Testis (tissue), 3 donors: ENCODE data around the gene DTNA. TPM values are rescaled to one million over a fixed set of nuclear protein-coding genes. Genes with fewer than 3 reads are reported as not detected.

Experiments used
- DNase-seq: peaks from one replicate; pipeline ENCODE4 v3.0.0-alpha.2; 2019
- H3K27ac ChIP-seq, 2 donors: fragments of 200-600 bp; sonication (generic); one replicate each; pipeline ENCODE4 v1.5.1; 2019
- H3K27me3 ChIP-seq: fragments of 200-600 bp; sonication (generic); one replicate; pipeline ENCODE4 v1.5.1; 2019
- H3K36me3 ChIP-seq: fragments of 200-600 bp; sonication (generic); one replicate; pipeline ENCODE4 v1.5.1; 2017; ENCODE audit warnings: low read depth; ENCODE audit errors: missing control alignments
- H3K4me1 ChIP-seq: fragments of 200-600 bp; sonication (generic); one replicate; pipeline ENCODE4 v1.5.1; 2019
- H3K4me3 ChIP-seq, 2 donors: fragments of 200-600 bp; sonication (generic); one replicate each; pipeline ENCODE4 v1.5.1; 2017 to 2019
- H3K9me3 ChIP-seq: fragments of 200-600 bp; sonication (generic); one replicate; pipeline ENCODE4 v1.5.1; 2017
- CTCF ChIP-seq, 3 experiments: fragments of 450-650 bp in 2 of 3; fragments of 200-600 bp in 1 of 3; sonication (generic) in 1 of 3; IDR thresholded peaks; one replicate each; pipeline ENCODE4 v1.5.1; 2016 to 2019; ENCODE audit warnings: antibody characterized with exemption in 3 of 3, mild to moderate bottlenecking in 2 of 3, moderate library complexity in 1 of 3
- POLR2A ChIP-seq: fragments of 450-650 bp; IDR thresholded peaks from one replicate; pipeline ENCODE4 v1.6.1; 2017; ENCODE audit warnings: antibody characterized with exemption, mild to moderate bottlenecking, moderate library complexity
- WGBS, 2 donors: methylation state at CpG; one replicate each; pipeline ENCODE4 v1.1.5; 2018; 5-methylcytosine and 5-hydroxymethylcytosine counted together
- intact Hi-C: fragments of 100-400 bp; cut with DNase I; formaldehyde crosslinking; loops from one replicate; pipeline ENCODE4 v1.15.1; 2023; ENCODE audit warnings: low total_unique reads
- polyA plus RNA-seq: library from polyadenylated mRNA; stranded (reverse); fragments of 350-450 nt; fragmentation: Illumina TruSeq; extraction: RNeasy Lipid Tissue Mini Kit (QIAGEN cat#74804); gene quantifications from one replicate; pipeline ENCODE4 v1.2.3, GENCODE V29; 2014; ENCODE audit warnings: low read depth, low replicate concordance; ENCODE audit not compliant: insufficient read depth
- total RNA-seq, 2 donors: library from RNA; depleted of rRNA; stranded (reverse); fragments of >200 nt; gene quantifications; one replicate each; pipeline ENCODE4 v1.2.3, GENCODE V29; 2016

DTNA gene
- total and polyA plus RNA-seq, 3 donors from 2014 or later, result 18.9 to 96.0 (median 69.1) TPM

DNA sequence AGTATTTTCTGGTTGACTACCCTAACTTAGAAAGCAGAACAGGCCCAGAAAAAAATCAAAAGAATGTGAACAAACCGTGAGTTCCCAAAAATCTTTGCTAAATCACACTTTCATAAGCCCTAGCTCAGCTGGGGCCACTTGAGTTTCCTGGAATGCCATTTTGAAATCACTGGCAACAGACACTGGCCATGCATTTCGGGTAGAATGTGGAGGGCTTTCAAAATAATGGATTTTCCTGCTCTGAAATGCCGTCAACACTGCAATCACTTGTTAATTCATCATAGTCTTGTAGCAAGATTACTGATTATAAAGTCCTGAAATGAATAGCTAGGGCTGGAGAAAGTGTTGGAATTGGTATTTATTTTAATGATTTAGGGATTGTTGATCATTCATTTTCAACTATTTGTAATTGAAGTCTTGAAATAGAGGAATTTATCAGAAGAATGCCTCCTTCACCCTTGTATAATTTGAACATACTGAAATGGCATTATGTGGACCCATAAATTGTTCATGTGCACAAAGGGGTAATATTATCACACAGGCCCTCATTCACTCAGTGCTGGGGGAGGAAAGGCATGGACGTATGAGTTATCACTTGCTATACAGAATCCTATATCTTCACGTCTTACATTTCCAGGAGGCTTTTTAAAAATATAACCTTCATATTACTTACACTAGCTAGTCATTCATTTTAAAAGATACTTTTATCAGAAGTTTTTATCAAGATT is 134.8 kb downstream of the DTNA start:
- no peaks in the 10 kb centered on the region for H3K27me3 ChIP-seq
- no peaks in the 10 kb centered on the region for H3K36me3 ChIP-seq
- intact Hi-C loops, result no loop called here
- no peak overlapping the region for H3K4me3 ChIP-seq
- 81 to 84% methylated on average over 5 of the region's 5 CpGs for WGBS, 2 donors
- no peak for DNase-seq
- H3K27ac ChIP-seq, result no peak overlapping the region
- no peaks in the 10 kb centered on the region for H3K4me1 ChIP-seq
- no peaks in the 10 kb centered on the region for H3K9me3 ChIP-seq
- TF ChIP-seq POLR2A (no peak), CTCF (IDR thresholded peaks at IDR 0.05) (no peak)

DNA sequence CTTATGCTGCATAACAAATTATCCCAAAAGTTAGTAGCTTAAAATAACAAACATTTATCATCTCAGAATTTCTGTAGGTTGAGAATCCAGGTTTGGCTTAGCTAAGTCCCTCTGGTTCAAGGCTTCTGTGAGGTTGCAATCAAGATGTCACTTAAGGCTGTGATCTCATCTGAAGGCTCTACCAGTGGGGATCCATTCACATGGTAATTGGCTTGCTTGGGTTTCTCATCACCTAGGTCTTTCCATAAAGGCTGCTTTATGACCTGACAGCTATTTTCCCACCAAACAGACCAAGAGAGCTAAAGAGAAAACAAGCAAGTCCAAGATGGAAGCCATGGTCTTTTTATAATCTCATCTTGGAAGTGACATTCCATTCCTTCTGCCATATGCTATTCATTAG is 137.3 kb downstream of the DTNA start:
- DNase-seq, result no peak
- no peaks in the 10 kb centered on the region for H3K36me3 ChIP-seq
- intact Hi-C loops, result no loop called here
- no peaks in the 10 kb centered on the region for H3K27me3 ChIP-seq
- TF ChIP-seq POLR2A, result no peak
- no peak for TF ChIP-seq CTCF (IDR thresholded peaks at IDR 0.05)
- H3K4me3 ChIP-seq, result no peak overlapping the region
- no peak overlapping the region for H3K27ac ChIP-seq
- H3K4me1 ChIP-seq, result no peaks in the 10 kb centered on the region
- H3K9me3 ChIP-seq, result no peaks in the 10 kb centered on the region

- no peak overlapping the region for H3K4me3 ChIP-seq
- TF ChIP-seq POLR2A, result no peak
- TF ChIP-seq CTCF (IDR thresholded peaks at IDR 0.05), result no peak
- H3K27me3 ChIP-seq, result no peaks in the 10 kb centered on the region
- no peaks in the 10 kb centered on the region for H3K4me1 ChIP-seq
- no peaks in the 10 kb centered on the region for H3K9me3 ChIP-seq
- WGBS, 2 donors, result 66 to 78% methylated on average over 5 of the region's 5 CpGs
- H3K36me3 ChIP-seq, result no peaks in the 10 kb centered on the region
- no peak overlapping the region for H3K27ac ChIP-seq
- intact Hi-C loops, result no loop called here
- DNase-seq, result no peak
Observed at GRCh38 chr18:34848156-34848555, 138.1 kb downstream of the DTNA start.

DNA sequence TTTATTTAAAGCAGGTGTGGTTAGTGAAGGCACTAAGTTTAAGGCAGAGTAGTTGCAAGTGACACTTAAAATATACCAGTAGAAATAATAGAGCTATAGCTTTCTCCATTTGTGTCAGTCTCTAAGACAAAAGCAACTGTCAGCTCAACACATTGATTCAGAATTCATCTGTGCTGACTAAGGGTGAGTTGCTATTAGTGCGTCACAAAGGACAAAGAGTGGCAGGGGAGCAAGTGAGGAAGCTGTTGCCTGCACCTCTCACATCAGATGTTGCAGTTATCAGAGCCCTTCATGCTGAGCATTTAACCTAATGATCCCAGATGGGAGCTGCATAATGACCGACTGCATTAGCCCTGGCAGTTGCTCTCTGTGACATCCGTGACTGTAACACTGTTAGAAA is 138.6 kb downstream of the DTNA start:
- intact Hi-C loops, result no loop called here
- H3K27me3 ChIP-seq, result no peaks in the 10 kb centered on the region
- H3K27ac ChIP-seq, result no peak overlapping the region
- H3K4me3 ChIP-seq, result no peak overlapping the region
- DNase-seq, result no peak
- no peaks in the 10 kb centered on the region for H3K4me1 ChIP-seq
- TF ChIP-seq CTCF (IDR thresholded peaks at IDR 0.05), result no peak
- TF ChIP-seq POLR2A, result no peak
- WGBS, 2 donors, result 81 to 97% methylated on average over 3 of the region's 3 CpGs
- no peaks in the 10 kb centered on the region for H3K36me3 ChIP-seq
- H3K9me3 ChIP-seq, result no peaks in the 10 kb centered on the region

DNA sequence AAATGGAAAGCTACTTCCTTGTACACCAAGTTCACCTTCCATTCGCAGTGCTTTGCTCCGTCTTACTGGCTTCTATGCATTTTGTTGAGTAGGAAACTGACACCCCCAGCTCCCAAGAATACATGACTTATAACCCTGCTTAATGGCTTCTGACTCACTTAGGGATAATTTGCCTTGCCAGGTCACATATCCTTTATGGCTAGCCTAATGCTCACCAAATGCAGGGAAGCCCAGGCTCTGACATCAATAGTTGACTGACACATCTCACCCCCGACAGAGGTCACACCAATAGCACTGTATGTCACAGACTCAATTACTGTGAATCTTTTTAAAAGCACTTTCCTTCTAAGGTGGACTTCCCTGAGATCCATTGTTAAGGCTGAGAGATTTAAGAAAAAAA is 147.2 kb downstream of the DTNA start:
- Histone ChIP-seq H3K9me3 (no peaks in the 10 kb centered on the region), H3K4me3 (no peak overlapping the region), H3K27ac (no peak overlapping the region), H3K36me3 (no peaks in the 10 kb centered on the region), H3K4me1 (no peaks in the 10 kb centered on the region), H3K27me3 (no peaks in the 10 kb centered on the region)
- TF ChIP-seq CTCF (IDR thresholded peaks at IDR 0.05) (no peak), POLR2A (no peak)
- 90 to 92% methylated on average over 3 of the region's 3 CpGs for WGBS, 2 donors
- DNase-seq, result no peak
- intact Hi-C loops, result no loop called here
